Neural cell (in vitro differentiated cells): ENCODE results near the gene CUL2. TPM values are rescaled to one million over a fixed set of nuclear protein-coding genes. Genes with fewer than 3 reads are reported as not detected.

Experiments used
- H2AFZ ChIP-seq: fragments of 200-600, 300-800 bp; sonication (generic), shearing (Covaris generic); 2 replicates; pipeline ENCODE4 v1.6.0; 2014; ENCODE audit warnings: low read depth, mild to moderate bottlenecking, antibody characterized with exemption, low read length, moderate library complexity
- H3F3A ChIP-seq: fragments of 200-600 bp; shearing (Covaris generic); 2 replicates; pipeline ENCODE4 v1.6.1; 2016; ENCODE audit warnings: mild to moderate bottlenecking, moderate library complexity, mixed read lengths, antibody characterized with exemption, low read length; ENCODE audit not compliant: insufficient read depth, poor library complexity, severe bottlenecking
- H3K27ac ChIP-seq: fragments of 200-600, 300-800 bp; sonication (generic), shearing (Covaris generic); 2 replicates; pipeline ENCODE4 v1.5.1; 2014; ENCODE audit warnings: mild to moderate bottlenecking, low read length, moderate library complexity
- H3K27me3 ChIP-seq: fragments of 300-800, 200-600 bp; sonication (generic), shearing (Covaris generic); 2 replicates; pipeline ENCODE4 v1.6.0; 2014; ENCODE audit warnings: mild to moderate bottlenecking, low read depth, low read length, moderate library complexity; ENCODE audit not compliant: insufficient read depth
- H3K36me3 ChIP-seq: fragments of 300-800, 200-600 bp; sonication (generic), shearing (Covaris generic); 2 replicates; pipeline ENCODE4 v1.5.1; 2014; ENCODE audit warnings: mild to moderate bottlenecking, antibody characterized with exemption, low read length, moderate library complexity; ENCODE audit not compliant: insufficient read depth
- H3K4me2 ChIP-seq: fragments of 300-800, 200-600 bp; sonication (generic), shearing (Covaris generic); 2 replicates; pipeline ENCODE4 v1.6.0; 2014; ENCODE audit warnings: mild to moderate bottlenecking, low read length
- H3K4me3 ChIP-seq: fragments of 300-800, 200-600 bp; sonication (generic), shearing (Covaris generic); 2 replicates; pipeline ENCODE4 v1.5.1; 2014; ENCODE audit warnings: mild to moderate bottlenecking, low read length, moderate library complexity
- H3K79me2 ChIP-seq: fragments of 200-600 bp; shearing (Covaris generic); replicated peaks from 2 replicates; pipeline ENCODE4 v1.6.0; 2014; ENCODE audit warnings: mild to moderate bottlenecking, low read length, moderate library complexity; ENCODE audit not compliant: insufficient read depth
- H3K9ac ChIP-seq: fragments of 300-800, 200-600 bp; sonication (generic), shearing (Covaris generic); 2 replicates; pipeline ENCODE4 v1.6.1; 2016; ENCODE audit warnings: mild to moderate bottlenecking, low read length, mixed read lengths
- H3K9me2 ChIP-seq: fragments of 200-600 bp; shearing (Covaris generic); 2 replicates; pipeline ENCODE4 v1.6.1; 2016; ENCODE audit warnings: mild to moderate bottlenecking, low read length, mixed read lengths; ENCODE audit not compliant: insufficient read depth
- H3K9me3 ChIP-seq: fragments of 200-600, 300-800 bp; sonication (generic), shearing (Covaris generic); 2 replicates; pipeline ENCODE4 v1.6.1; 2016; ENCODE audit warnings: mild to moderate bottlenecking, mixed run types, low read length, moderate library complexity, mixed read lengths
- H4K20me1 ChIP-seq: fragments of 200-600 bp; shearing (Covaris generic); 2 replicates; pipeline ENCODE4 v1.6.1; 2016; ENCODE audit warnings: mild to moderate bottlenecking, mixed run types; ENCODE audit not compliant: insufficient read depth
- CTCF ChIP-seq: fragments of 450-650 bp; IDR thresholded peaks from 2 replicates; pipeline ENCODE4 v1.5.1; 2014; ENCODE audit warnings: antibody characterized with exemption, mild to moderate bottlenecking, moderate library complexity; ENCODE audit not compliant: poor library complexity, severe bottlenecking
- EP300 ChIP-seq: fragments of 450-650 bp; conservative IDR thresholded peaks from 2 replicates; pipeline ENCODE4 v1.6.1; 2014; ENCODE audit warnings: antibody characterized with exemption, mild to moderate bottlenecking, moderate library complexity; ENCODE audit not compliant: poor library complexity, severe bottlenecking
- MXI1 ChIP-seq: fragments of 450-650 bp; conservative IDR thresholded peaks from 2 replicates; pipeline ENCODE4 v1.6.1; 2014; ENCODE audit warnings: antibody characterized with exemption, mild to moderate bottlenecking; ENCODE audit not compliant: poor library complexity, severe bottlenecking
- POLR2AphosphoS5 ChIP-seq: IDR thresholded peaks from 2 replicates; pipeline ENCODE4 v1.6.1; 2012
- RAD21 ChIP-seq: fragments of 450-650 bp; conservative IDR thresholded peaks from 2 replicates; pipeline ENCODE4 v1.6.1; 2014; ENCODE audit warnings: antibody characterized with exemption, mild to moderate bottlenecking, moderate library complexity
- REST ChIP-seq: IDR thresholded peaks from 2 replicates; pipeline ENCODE4 v1.6.1; 2012; ENCODE audit warnings: borderline replicate concordance
- SMC3 ChIP-seq: fragments of 450-650 bp; conservative IDR thresholded peaks from 2 replicates; pipeline ENCODE4 v1.6.1; 2014; ENCODE audit warnings: antibody characterized with exemption, mild to moderate bottlenecking, moderate library complexity; ENCODE audit not compliant: poor library complexity
- TAF1 ChIP-seq: IDR thresholded peaks from 2 replicates; pipeline ENCODE4 v1.6.1; 2012; ENCODE audit warnings: low read depth
- polyA plus RNA-seq: library from polyadenylated mRNA; depleted of rRNA; stranded (reverse); fragments of >200 nt; gene quantifications from 2 replicates; pipeline ENCODE4 v1.2.3, GENCODE V29; 2014

The CUL2 gene
- polyA plus RNA-seq, 1 donor from 2014 or later: 40.5 TPM

GRCh38 chr10:34998940-34999339, 91.2 kb downstream of the CUL2 start:
- H3K36me3 ChIP-seq: no peaks in the 10 kb centered on the region
- no peaks in the 10 kb centered on the region for H3K9me3 ChIP-seq
- H3K27ac ChIP-seq: no peak overlapping the region
- TF ChIP-seq CTCF: no peak
- no peak overlapping the region for H3K4me2 ChIP-seq
- no peak overlapping the region for H2AFZ ChIP-seq
- no peaks in the 10 kb centered on the region for H4K20me1 ChIP-seq
- no peaks in the 10 kb centered on the region for H3K27me3 ChIP-seq
- no peaks in the 10 kb centered on the region for H3F3A ChIP-seq
- no peaks in the 10 kb centered on the region for H3K79me2 ChIP-seq
- no peak overlapping the region for H3K9ac ChIP-seq
- no peaks in the 10 kb centered on the region for H3K9me2 ChIP-seq
- no peak overlapping the region for H3K4me3 ChIP-seq

DNA sequence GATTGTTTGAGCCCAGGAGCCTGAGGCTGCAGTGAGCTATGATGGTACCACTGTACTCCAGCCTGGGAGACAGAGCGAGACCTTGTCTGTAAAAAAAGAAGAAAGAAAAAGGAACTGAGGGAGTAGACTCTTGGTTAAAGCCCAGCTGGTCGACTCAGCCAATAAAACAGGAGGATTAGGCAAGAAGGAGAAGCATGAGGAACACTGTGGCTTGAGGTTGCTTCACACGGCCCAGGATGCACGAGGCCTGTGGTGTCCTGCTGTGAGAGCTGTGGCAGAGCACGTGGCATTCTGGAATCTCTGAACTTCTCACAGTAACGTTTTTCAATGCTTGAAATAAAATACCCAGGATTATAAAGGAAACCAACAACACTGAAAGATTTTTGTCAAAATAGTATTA, 93.3 kb downstream of the CUL2 start:
- no peak overlapping the region for H3K4me3 ChIP-seq
- TF ChIP-seq RAD21 (no peak), TAF1 (no peak), SMC3 (no peak), POLR2AphosphoS5 (no peak), REST (no peak), CTCF (no peak)
- H3K36me3 ChIP-seq: no peaks in the 10 kb centered on the region
- H3K9me2 ChIP-seq: no peaks in the 10 kb centered on the region
- H2AFZ ChIP-seq: no peak overlapping the region
- no peaks in the 10 kb centered on the region for H3K9me3 ChIP-seq
- no peaks in the 10 kb centered on the region for H3K27me3 ChIP-seq
- H3K4me2 ChIP-seq: no peak overlapping the region
- no peak overlapping the region for H3K9ac ChIP-seq
- no peaks in the 10 kb centered on the region for H3K79me2 ChIP-seq
- no peaks in the 10 kb centered on the region for H3F3A ChIP-seq
- no peak overlapping the region for H3K27ac ChIP-seq
- H4K20me1 ChIP-seq: no peaks in the 10 kb centered on the region

DNA sequence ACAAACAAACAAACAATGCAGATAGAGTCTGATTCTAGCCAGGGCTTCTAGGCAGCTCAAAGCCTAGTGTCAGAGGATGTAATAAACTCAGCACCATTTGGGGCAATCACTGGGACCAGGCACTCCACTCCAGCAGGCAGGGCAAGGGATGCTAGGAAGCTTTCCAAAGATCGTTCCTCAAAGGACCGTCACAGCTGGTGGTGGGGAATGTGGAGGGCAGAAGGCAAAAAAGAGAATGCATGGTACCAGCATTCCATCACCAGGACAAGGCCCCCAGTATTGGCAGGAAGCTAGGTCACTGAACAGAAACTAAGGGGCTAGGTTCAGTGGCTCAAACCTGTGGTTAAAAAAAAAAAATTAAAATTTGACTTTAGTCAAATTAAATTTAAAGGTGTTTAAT, 94.2 kb downstream of the CUL2 start:
- no peaks in the 10 kb centered on the region for H3F3A ChIP-seq
- H3K9ac ChIP-seq: no peak overlapping the region
- no peaks in the 10 kb centered on the region for H3K9me2 ChIP-seq
- no peak overlapping the region for H3K27ac ChIP-seq
- H3K4me3 ChIP-seq: no peak overlapping the region
- H3K27me3 ChIP-seq: no peaks in the 10 kb centered on the region
- no peaks in the 10 kb centered on the region for H3K9me3 ChIP-seq
- H3K4me2 ChIP-seq: no peak overlapping the region
- no peaks in the 10 kb centered on the region for H4K20me1 ChIP-seq
- H3K36me3 ChIP-seq: no peaks in the 10 kb centered on the region
- no peaks in the 10 kb centered on the region for H3K79me2 ChIP-seq
- no peak overlapping the region for H2AFZ ChIP-seq
- TF ChIP-seq SMC3 (no peak), CTCF (no peak), RAD21 (no peak), POLR2AphosphoS5 (no peak), TAF1 (no peak), REST (no peak), EP300 (no peak), MXI1 (no peak)
